WERI-Rb-1 (cell line): ENCODE results near the gene FBXO31.

ENCODE experiments used
- DNase-seq: peaks from one replicate; pipeline ENCODE4 v3.0.0-alpha.2; 2020
- H3K27ac ChIP-seq: fragments of 250-450 bp; sonication (Bioruptor Pico); 2 replicates; pipeline ENCODE4 v1.5.1; 2020; ENCODE audit warnings: mild to moderate bottlenecking, moderate library complexity
- H3K27me3 ChIP-seq: fragments of 250-450 bp; sonication (Bioruptor Pico); 2 replicates; pipeline ENCODE4 v1.5.1; 2021; ENCODE audit warnings: mild to moderate bottlenecking, low read depth, moderate library complexity; ENCODE audit not compliant: insufficient read depth, severe bottlenecking
- H3K36me3 ChIP-seq: fragments of 250-450 bp; sonication (Bioruptor Pico); 2 replicates; pipeline ENCODE4 v1.5.1; 2020; ENCODE audit warnings: mild to moderate bottlenecking, moderate library complexity
- H3K4me3 ChIP-seq: 2 replicates; pipeline ENCODE4 v1.5.1; 2011; ENCODE audit warnings: low read depth, mild to moderate bottlenecking, control low read depth, low read length
- H3K9me3 ChIP-seq: fragments of 250-450 bp; sonication (Bioruptor Pico); 2 replicates; pipeline ENCODE4 v1.5.1; 2021; ENCODE audit warnings: mild to moderate bottlenecking, moderate library complexity; ENCODE audit not compliant: severe bottlenecking
- TF ChIP-seq, protein P1 (sequence below): IDR thresholded peaks from 2 replicates; pipeline ENCODE4 v1.5.1; 2011; ENCODE audit warnings: low read depth, mild to moderate bottlenecking, control low read depth, inconsistent platforms, low read length

Gene FBXO31

DNA sequence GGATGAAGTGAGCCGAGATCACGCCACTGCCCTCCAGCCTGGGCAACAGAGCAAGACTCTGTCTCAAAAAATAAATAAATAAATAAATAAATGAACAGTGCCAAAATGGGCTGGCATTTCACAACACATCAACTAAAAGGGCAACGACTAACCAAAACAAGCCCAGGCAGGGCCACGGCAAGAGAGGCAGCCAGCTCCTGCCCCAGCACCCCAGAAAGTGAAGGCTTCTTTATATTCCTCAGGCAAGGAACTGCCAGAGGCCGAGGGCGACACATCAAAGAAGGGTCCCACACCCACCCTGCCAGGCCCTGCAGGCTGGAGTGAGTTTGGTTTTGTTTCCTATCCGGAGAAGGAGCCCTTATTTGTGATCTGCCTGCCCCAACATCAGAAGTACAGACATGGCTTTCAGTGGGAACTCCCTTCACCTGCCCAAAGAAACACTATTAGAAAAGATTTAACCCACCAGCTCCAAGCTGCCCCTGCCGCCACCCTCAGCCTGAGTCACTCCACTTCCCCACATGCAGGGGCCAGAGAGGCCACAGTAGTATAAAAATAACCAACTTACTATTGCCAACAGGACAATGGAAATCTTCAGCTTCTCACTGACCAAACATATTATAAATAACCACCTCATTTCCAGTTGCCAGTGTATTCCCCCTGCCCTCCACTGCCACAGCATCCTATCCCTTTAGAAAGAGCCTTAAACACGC is 8.0 kb downstream of the FBXO31 start:
- DNase-seq, result no peak
- Histone ChIP-seq H3K27ac (no peak overlapping the region), H3K4me3 (no peak overlapping the region), H3K9me3 (no peaks in the 10 kb centered on the region), H3K27me3 (no peaks in the 10 kb centered on the region), H3K36me3 (no peaks in the 10 kb centered on the region; the same call in 1 of the 2 replicates)
- TF ChIP-seq, protein P1, sequence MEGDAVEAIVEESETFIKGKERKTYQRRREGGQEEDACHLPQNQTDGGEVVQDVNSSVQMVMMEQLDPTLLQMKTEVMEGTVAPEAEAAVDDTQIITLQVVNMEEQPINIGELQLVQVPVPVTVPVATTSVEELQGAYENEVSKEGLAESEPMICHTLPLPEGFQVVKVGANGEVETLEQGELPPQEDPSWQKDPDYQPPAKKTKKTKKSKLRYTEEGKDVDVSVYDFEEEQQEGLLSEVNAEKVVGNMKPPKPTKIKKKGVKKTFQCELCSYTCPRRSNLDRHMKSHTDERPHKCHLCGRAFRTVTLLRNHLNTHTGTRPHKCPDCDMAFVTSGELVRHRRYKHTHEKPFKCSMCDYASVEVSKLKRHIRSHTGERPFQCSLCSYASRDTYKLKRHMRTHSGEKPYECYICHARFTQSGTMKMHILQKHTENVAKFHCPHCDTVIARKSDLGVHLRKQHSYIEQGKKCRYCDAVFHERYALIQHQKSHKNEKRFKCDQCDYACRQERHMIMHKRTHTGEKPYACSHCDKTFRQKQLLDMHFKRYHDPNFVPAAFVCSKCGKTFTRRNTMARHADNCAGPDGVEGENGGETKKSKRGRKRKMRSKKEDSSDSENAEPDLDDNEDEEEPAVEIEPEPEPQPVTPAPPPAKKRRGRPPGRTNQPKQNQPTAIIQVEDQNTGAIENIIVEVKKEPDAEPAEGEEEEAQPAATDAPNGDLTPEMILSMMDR, result no peak

DNA sequence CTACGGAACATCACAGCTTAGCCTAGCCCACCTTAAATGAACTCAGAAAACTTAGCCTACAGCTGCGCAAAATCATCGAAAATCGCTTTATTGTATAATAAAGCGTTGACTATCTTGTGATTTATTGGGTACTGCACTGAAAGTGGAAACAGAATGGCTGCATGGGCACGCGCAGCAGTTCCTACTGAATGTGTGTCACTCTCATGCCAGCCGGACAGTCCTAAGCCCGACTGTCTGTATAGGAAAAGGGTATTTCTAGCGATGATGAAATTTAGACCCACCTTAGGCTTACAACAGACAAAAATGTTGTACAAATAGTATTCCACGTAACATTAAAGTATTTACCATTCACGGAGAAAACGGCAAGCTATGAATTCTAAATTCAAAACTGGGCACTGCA is 9.3 kb downstream of the FBXO31 start:
- no peak overlapping the region for H3K27ac ChIP-seq
- no peak for DNase-seq
- TF ChIP-seq, protein P1, result no peak
- no peaks in the 10 kb centered on the region; the same call in 1 of the 2 replicates for H3K36me3 ChIP-seq
- no peak overlapping the region for H3K4me3 ChIP-seq
- H3K9me3 ChIP-seq, result no peaks in the 10 kb centered on the region
- no peaks in the 10 kb centered on the region for H3K27me3 ChIP-seq

DNA sequence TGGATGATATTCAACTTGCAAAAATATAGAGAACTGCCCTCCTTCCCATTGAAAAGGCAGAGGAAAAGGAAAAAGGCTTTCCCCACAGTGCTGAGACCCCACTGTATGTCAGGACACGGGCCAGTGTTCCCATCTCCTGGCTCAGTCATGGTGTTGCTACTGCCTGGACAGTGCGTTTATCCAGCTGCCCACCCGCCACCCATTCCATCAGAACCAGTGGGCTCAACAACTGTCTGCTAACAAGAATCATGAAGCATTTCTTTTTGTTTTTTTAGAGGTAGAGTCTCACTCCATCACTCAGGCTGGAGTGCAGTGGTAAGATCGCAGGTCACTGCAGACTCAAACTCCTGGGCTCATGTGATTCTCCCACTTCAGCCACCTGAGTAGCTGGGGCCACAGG is 11.3 kb downstream of the FBXO31 start:
- Histone ChIP-seq H3K27ac (no peak overlapping the region), H3K9me3 (no peaks in the 10 kb centered on the region), H3K36me3 (no peaks in the 10 kb centered on the region; the same call in 1 of the 2 replicates), H3K4me3 (no peak overlapping the region), H3K27me3 (no peaks in the 10 kb centered on the region)
- TF ChIP-seq, protein P1, result no peak
- DNase-seq, result no peak

DNA sequence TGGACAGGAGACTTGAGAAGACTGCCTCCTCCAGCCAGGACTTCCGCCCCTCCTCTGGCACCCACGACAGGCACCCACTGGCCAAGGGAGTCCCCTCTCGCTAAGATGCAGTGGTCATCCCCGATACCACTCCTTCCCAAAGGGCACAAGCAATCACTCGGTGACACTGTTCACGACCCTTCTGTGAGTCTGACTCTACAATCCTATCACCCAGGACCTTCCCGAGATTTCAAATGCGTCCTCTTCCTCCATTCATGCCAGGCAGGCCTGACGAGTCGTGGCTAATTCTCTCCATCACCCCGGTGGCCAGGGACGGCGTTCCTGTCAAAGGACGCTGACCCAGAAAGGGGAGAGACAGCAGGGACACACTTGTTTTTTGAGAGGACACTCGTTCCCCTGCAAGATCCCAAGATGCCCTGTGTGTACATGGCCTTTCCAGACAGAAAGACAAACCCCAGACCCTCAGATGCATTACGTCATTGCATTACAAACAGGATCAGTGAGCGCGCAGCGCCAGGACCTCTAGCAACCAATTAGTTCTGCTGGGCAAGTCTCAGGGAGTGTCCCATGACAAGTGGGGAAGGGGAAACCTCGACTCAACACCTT is 12.2 kb downstream of the FBXO31 start:
- Histone ChIP-seq H3K9me3 (no peaks in the 10 kb centered on the region), H3K27me3 (no peaks in the 10 kb centered on the region), H3K27ac (no peak overlapping the region), H3K36me3 (peaks cover under 1% of the 10 kb centered on the region; the same call in 1 of the 2 replicates), H3K4me3 (no peak overlapping the region)
- TF ChIP-seq, protein P1, result no peak
- DNase-seq, result no peak

DNA sequence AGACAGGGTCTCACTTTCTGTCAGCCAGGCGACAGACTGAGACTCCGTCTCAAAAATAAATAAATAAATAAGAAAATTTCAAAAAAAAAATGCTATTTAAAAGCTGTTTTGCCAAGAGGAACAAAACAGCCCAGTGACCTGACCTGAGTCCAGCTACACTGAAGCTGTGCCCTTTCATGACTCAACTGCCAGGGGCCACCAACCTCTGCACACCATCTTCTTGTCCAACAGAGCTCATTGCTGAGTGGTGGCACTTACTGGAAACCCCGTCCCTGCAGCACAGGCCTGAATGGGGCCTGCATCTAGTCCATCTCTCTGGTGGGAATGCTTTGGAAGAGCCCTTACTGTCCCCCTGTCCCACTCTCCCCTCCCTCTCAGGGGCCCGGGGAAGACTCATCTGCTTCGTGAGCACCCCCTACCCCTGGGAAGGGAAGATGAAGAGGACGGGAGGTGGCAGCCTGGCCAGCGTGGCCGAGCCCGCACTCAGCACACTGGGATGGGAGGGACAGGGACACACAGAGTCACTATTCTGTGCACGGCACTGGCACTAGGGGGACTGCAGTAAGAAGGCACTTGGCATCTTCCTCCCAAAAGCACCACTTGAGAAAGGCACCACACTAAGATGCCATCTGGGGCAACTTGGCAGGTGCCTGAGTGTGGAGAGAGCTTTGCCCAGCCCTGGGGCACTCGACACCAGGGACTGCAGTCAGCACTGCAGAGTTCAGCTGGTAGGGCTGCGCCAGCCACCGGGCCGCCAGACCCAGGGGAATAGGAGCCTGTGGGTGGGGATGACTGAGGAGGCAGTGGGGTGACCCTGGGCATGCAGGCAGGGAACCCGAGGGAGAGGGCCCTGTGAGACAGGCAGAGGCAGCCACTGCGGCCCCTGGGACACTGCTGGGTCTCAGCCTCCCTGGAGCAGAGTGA is 13.5 kb downstream of the FBXO31 start:
- Histone ChIP-seq H3K27me3 (no peaks in the 10 kb centered on the region), H3K36me3 (peaks cover 2% of the 10 kb centered on the region; the same call in 1 of the 2 replicates), H3K27ac (no peak overlapping the region), H3K9me3 (no peaks in the 10 kb centered on the region), H3K4me3 (no peak overlapping the region)
- DNase-seq, result no peak
- TF ChIP-seq, protein P1, result no peak
